GM18951 (cell line): ENCODE results near the gene MTRF1L.

Source experiments
- POLR2A ChIP-seq: IDR thresholded peaks from 4 replicates; pipeline ENCODE4 v1.6.1; 2011; ENCODE audit warnings: mild to moderate bottlenecking; ENCODE audit not compliant: insufficient read length, insufficient read depth; ENCODE audit errors: extremely low read depth
- in situ Hi-C: fragments of 300-500 bp; cut with MboI; formaldehyde crosslinking; loops from one replicate; pipeline ENCODE4 v1.12.0; 2022; ENCODE audit warnings: low sequenced_read_pairs, mixed read lengths, inconsistent platforms; ENCODE audit not compliant: unreplicated experiment

MTRF1L gene

GRCh38 chr6:152993431-152993830 is 9.1 kb downstream of the MTRF1L start:
- no peak for TF ChIP-seq POLR2A
- in situ Hi-C loops = loop anchor here (25.0 kb wide), 1 partner anchor 1269 kb away; no protein-coding TSS in a partner anchor

GRCh38 chr6:152986978-152987377 is 15.5 kb downstream of the MTRF1L start:
- in situ Hi-C loops = loop anchor here (25.0 kb wide), 1 partner anchor 1275 kb away; no protein-coding TSS in a partner anchor
- no peak for TF ChIP-seq POLR2A

- in situ Hi-C loops = loop anchor here (25.0 kb wide), 1 partner anchor 1277 kb away; no protein-coding TSS in a partner anchor
These were observed 17.2 kb downstream of the MTRF1L start for GRCh38 chr6:152985300-152985699.

- peak; percentile 20 for TF ChIP-seq POLR2A
- in situ Hi-C loops = loop anchor here (25.0 kb wide), 1 partner anchor 1278 kb away; no protein-coding TSS in a partner anchor
These were observed 18.0 kb downstream of the MTRF1L start for GRCh38 chr6:152984513-152984872.

GRCh38 chr6:152983637-152984512 is 18.6 kb downstream of the MTRF1L start:
- in situ Hi-C loops = loop anchor here (25.0 kb wide), 1 partner anchor 1278 kb away; no protein-coding TSS in a partner anchor
- peak; percentile 74 for TF ChIP-seq POLR2A

- in situ Hi-C loops = loop anchor here (25.0 kb wide), 1 partner anchor 1279 kb away; no protein-coding TSS in a partner anchor
- peak; percentile 86 for TF ChIP-seq POLR2A
These were observed 19.4 kb downstream of the MTRF1L start, which contains the start of gene FBXO5 for GRCh38 chr6:152982904-152983636. Gene FBXO5 (minus strand): TSS chr6:152983041. CDS start chr6:152982959, 82 bp downstream.

GRCh38 chr6:152981989-152982903 is 20.3 kb downstream of the MTRF1L start:
- in situ Hi-C loops = loop anchor here (25.0 kb wide), 1 partner anchor 1280 kb away; no protein-coding TSS in a partner anchor
- TF ChIP-seq POLR2A = no peak

GRCh38 chr6:152981219-152981618 is 21.3 kb downstream of the MTRF1L start:
- in situ Hi-C loops = loop anchor here (25.0 kb wide), 1 partner anchor 1281 kb away; no protein-coding TSS in a partner anchor
- TF ChIP-seq POLR2A = no peak

- in situ Hi-C loops = loop anchor here (25.0 kb wide), 1 partner anchor 1282 kb away; no protein-coding TSS in a partner anchor
- TF ChIP-seq POLR2A = no peak
These were observed 21.9 kb downstream of the MTRF1L start for GRCh38 chr6:152980656-152981055.

GRCh38 chr6:152979116-152979515 is 23.4 kb downstream of the MTRF1L start:
- in situ Hi-C loops = loop anchor here (25.0 kb wide), 1 partner anchor 1283 kb away; no protein-coding TSS in a partner anchor
- no peak for TF ChIP-seq POLR2A

- no peak for TF ChIP-seq POLR2A
- in situ Hi-C loops = loop anchor here (25.0 kb wide), 1 partner anchor 1284 kb away; no protein-coding TSS in a partner anchor
These were observed 24.5 kb downstream of the MTRF1L start for GRCh38 chr6:152978058-152978457.

- TF ChIP-seq POLR2A = no peak
- in situ Hi-C loops = loop anchor here (25.0 kb wide), 1 partner anchor 1285 kb away; no protein-coding TSS in a partner anchor
These were observed 25.0 kb downstream of the MTRF1L start for GRCh38 chr6:152977556-152977955.
